ENCODE measurements around the gene CCDC88A. TPM values are rescaled to one million over a fixed set of nuclear protein-coding genes. Genes with fewer than 3 reads are reported as not detected.
"Not testable (repeated sequence)": the region's sequence is repeated elsewhere in the genome, so short reads cannot be mapped to it uniquely, and the experiment has no call there.

CCDC88A gene
- total and polyA plus RNA-seq, 2 donors (not counting 1 experiment from before 2014, with no cell fraction given), result 40.8 to 56.5 TPM

DNA sequence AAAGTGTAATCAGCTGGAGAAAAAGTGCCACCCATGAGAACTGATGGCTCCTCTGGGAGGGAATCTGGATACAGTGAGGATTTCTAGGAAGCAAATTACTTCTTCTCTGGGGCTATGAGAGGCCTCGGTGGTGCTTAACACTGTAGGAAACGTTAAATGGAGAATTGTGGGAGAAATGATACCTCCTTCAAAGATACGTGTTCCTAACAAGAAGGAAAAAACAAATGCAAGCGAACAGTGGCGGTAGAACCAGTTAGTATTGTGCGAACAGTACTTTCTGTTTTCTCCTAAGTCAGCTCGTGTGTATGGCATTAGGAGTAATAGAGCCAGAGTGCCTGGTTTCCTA is 150.0 kb downstream of the CCDC88A start:
- Histone ChIP-seq H3K36me3 (ENCODE audit: control insufficient read depth, insufficient read depth, low read length) (no peaks in the 10 kb centered on the region), H2AFZ (ENCODE audit: low read length) (peak overlapping the region; percentile 78), H4K20me1 (ENCODE audit: control insufficient read depth, extremely low read depth, insufficient read depth, low read length) (no peaks in the 10 kb centered on the region), H3K4me1 (ENCODE audit: control insufficient read depth, extremely low read depth, insufficient read depth, low read length) (no peaks in the 10 kb centered on the region), H3K9ac (ENCODE audit: insufficient read depth, low read length) (no peak overlapping the region), H3K27me3 (ENCODE audit: control insufficient read depth, insufficient read depth, low read length) (no peaks in the 10 kb centered on the region), H3K4me2 (ENCODE audit: extremely low read depth, insufficient read depth, low read length) (peak overlapping the region; percentile 61), H3K9me3 (ENCODE audit: control insufficient read depth, insufficient read depth, low read depth, low read length) (no peaks in the 10 kb centered on the region), H3K79me2 (ENCODE audit: control insufficient read depth, insufficient read depth, low read length) (peaks cover 6% of the 10 kb centered on the region), H3K4me3 (replicated peaks in 1 of 4; ENCODE audit: control extremely low read depth in 1 of 4, insufficient read depth in 1 of 4, low read depth in 3 of 4, low read length in 4 of 4) (peak overlapping the region; percentile 44 to 92 (median 88)), H3K27ac (ENCODE audit: insufficient read depth, low read length) (no peak overlapping the region)
- DNase-seq (ENCODE audit: low read depth in 2 of 2), result peak in 1 of 2 donors; percentile 14
- no peak for TF ChIP-seq EZH2 (IDR thresholded peaks at IDR 0.05; ENCODE audit: low read length, missing control alignments)
- TF ChIP-seq, protein P1, sequence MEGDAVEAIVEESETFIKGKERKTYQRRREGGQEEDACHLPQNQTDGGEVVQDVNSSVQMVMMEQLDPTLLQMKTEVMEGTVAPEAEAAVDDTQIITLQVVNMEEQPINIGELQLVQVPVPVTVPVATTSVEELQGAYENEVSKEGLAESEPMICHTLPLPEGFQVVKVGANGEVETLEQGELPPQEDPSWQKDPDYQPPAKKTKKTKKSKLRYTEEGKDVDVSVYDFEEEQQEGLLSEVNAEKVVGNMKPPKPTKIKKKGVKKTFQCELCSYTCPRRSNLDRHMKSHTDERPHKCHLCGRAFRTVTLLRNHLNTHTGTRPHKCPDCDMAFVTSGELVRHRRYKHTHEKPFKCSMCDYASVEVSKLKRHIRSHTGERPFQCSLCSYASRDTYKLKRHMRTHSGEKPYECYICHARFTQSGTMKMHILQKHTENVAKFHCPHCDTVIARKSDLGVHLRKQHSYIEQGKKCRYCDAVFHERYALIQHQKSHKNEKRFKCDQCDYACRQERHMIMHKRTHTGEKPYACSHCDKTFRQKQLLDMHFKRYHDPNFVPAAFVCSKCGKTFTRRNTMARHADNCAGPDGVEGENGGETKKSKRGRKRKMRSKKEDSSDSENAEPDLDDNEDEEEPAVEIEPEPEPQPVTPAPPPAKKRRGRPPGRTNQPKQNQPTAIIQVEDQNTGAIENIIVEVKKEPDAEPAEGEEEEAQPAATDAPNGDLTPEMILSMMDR (conservative IDR thresholded peaks at IDR 0.05 in 1 of 2, IDR thresholded peaks at IDR 0.05 in 1 of 2; ENCODE audit: low read depth in 1 of 2, low read length in 2 of 2), result no peak

- peak within 1 kb of the TSS; percentile 78 for H3K27ac ChIP-seq (ENCODE audit: insufficient read depth, low read length)
- no peaks in the 10 kb centered on the region for H3K4me1 ChIP-seq (ENCODE audit: control insufficient read depth, extremely low read depth, insufficient read depth, low read length)
- H4K20me1 ChIP-seq (ENCODE audit: control insufficient read depth, extremely low read depth, insufficient read depth, low read length), result no peaks in the 10 kb centered on the region
- no peaks in the 10 kb centered on the region for H3K27me3 ChIP-seq (ENCODE audit: control insufficient read depth, insufficient read depth, low read length)
- peak within 1 kb of the TSS; percentile 90 for H3K4me2 ChIP-seq (ENCODE audit: extremely low read depth, insufficient read depth, low read length)
- no peaks in the 10 kb centered on the region for H3K9me3 ChIP-seq (ENCODE audit: control insufficient read depth, insufficient read depth, low read depth, low read length)
- peak within 1 kb of the TSS; percentile 76 for H3K9ac ChIP-seq (ENCODE audit: insufficient read depth, low read length)
- H3K79me2 ChIP-seq (ENCODE audit: control insufficient read depth, insufficient read depth, low read length), result peaks cover 6% of the 10 kb centered on the region
- no peaks in the 10 kb centered on the region for H3K36me3 ChIP-seq (ENCODE audit: control insufficient read depth, insufficient read depth, low read length)
- peak within 1 kb of the TSS; percentile 100 for H2AFZ ChIP-seq (ENCODE audit: low read length)
- H3K4me3 ChIP-seq (replicated peaks in 1 of 4; ENCODE audit: control extremely low read depth in 1 of 4, insufficient read depth in 1 of 4, low read depth in 3 of 4, low read length in 4 of 4), result peak within 1 kb of the TSS; percentile 88 to 98 (median 90)
- no peak for TF ChIP-seq EZH2 (IDR thresholded peaks at IDR 0.05; ENCODE audit: low read length, missing control alignments)
- TF ChIP-seq, protein P1 (conservative IDR thresholded peaks at IDR 0.05 in 1 of 2, IDR thresholded peaks at IDR 0.05 in 1 of 2; ENCODE audit: low read depth in 1 of 2, low read length in 2 of 2), result no peak
- DNase-seq (ENCODE audit: low read depth in 2 of 2), result peak; percentile 93 to 94
Measured at GRCh38 chr2:55268907-55269644, 150.6 kb downstream of the CCDC88A start, which contains the start of gene MTIF2. MTIF2 (minus strand) TSS chr2:55269231; CDS start chr2:55263858, 5,373 bp downstream.

- Histone ChIP-seq H3K4me1 (ENCODE audit: control insufficient read depth, extremely low read depth, insufficient read depth, low read length) (no peaks in the 10 kb centered on the region), H3K79me2 (ENCODE audit: control insufficient read depth, insufficient read depth, low read length) (peaks cover 6% of the 10 kb centered on the region), H3K27ac (ENCODE audit: insufficient read depth, low read length) (peak overlapping the region; percentile 78), H2AFZ (ENCODE audit: low read length) (peak overlapping the region; percentile 100), H4K20me1 (ENCODE audit: control insufficient read depth, extremely low read depth, insufficient read depth, low read length) (no peaks in the 10 kb centered on the region), H3K4me2 (ENCODE audit: extremely low read depth, insufficient read depth, low read length) (peak overlapping the region; percentile 90), H3K9me3 (ENCODE audit: control insufficient read depth, insufficient read depth, low read depth, low read length) (no peaks in the 10 kb centered on the region), H3K36me3 (ENCODE audit: control insufficient read depth, insufficient read depth, low read length) (no peaks in the 10 kb centered on the region), H3K9ac (ENCODE audit: insufficient read depth, low read length) (peak overlapping the region; percentile 76), H3K4me3 (replicated peaks in 1 of 4; ENCODE audit: control extremely low read depth in 1 of 4, insufficient read depth in 1 of 4, low read depth in 3 of 4, low read length in 4 of 4) (peak overlapping the region; percentile 88 to 98 (median 90)), H3K27me3 (ENCODE audit: control insufficient read depth, insufficient read depth, low read length) (no peaks in the 10 kb centered on the region)
- peak in 1 of 2 donors; percentile 5 for DNase-seq (ENCODE audit: low read depth in 2 of 2)
- TF ChIP-seq EZH2 (IDR thresholded peaks at IDR 0.05; ENCODE audit: low read length, missing control alignments), result no peak
Measured at GRCh38 chr2:55268288-55268906, 151.3 kb downstream of the CCDC88A start.

DNA sequence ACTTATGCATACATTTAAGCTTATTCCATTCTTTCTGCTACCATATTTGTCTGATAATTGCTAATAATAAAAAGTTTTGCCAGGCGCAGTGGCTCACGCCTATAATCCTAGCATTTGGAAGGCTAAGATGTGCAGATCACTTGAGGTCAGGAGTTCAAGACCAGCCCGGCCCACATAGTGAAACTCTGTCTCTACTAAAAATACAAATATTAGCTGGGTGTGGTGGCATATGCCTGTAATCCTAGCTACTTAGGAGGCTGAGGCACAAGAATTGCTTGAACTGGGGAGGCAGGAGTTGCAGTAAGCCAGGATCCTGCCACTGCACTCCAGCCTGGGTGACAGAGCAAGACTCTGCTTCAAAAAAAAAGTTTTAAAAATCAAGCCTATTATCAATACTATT is 160.1 kb downstream of the CCDC88A start:
- not testable (repeated sequence) for H2AFZ ChIP-seq (ENCODE audit: low read length); H3K36me3 ChIP-seq (ENCODE audit: control insufficient read depth, insufficient read depth, low read length); H3K9me3 ChIP-seq (ENCODE audit: control insufficient read depth, insufficient read depth, low read depth, low read length); H3K4me1 ChIP-seq (ENCODE audit: control insufficient read depth, extremely low read depth, insufficient read depth, low read length); DNase-seq (ENCODE audit: low read depth in 2 of 2); H4K20me1 ChIP-seq (ENCODE audit: control insufficient read depth, extremely low read depth, insufficient read depth, low read length); H3K79me2 ChIP-seq (ENCODE audit: control insufficient read depth, insufficient read depth, low read length); H3K27me3 ChIP-seq (ENCODE audit: control insufficient read depth, insufficient read depth, low read length); H3K4me3 ChIP-seq (replicated peaks in 1 of 4; ENCODE audit: control extremely low read depth in 1 of 4, insufficient read depth in 1 of 4, low read depth in 3 of 4, low read length in 4 of 4); H3K4me2 ChIP-seq (ENCODE audit: extremely low read depth, insufficient read depth, low read length); H3K27ac ChIP-seq (ENCODE audit: insufficient read depth, low read length); H3K9ac ChIP-seq (ENCODE audit: insufficient read depth, low read length)

All from fibroblast of lung (primary cell).